ENCODE measurements around the gene SRPX.

SRPX gene, protein sequence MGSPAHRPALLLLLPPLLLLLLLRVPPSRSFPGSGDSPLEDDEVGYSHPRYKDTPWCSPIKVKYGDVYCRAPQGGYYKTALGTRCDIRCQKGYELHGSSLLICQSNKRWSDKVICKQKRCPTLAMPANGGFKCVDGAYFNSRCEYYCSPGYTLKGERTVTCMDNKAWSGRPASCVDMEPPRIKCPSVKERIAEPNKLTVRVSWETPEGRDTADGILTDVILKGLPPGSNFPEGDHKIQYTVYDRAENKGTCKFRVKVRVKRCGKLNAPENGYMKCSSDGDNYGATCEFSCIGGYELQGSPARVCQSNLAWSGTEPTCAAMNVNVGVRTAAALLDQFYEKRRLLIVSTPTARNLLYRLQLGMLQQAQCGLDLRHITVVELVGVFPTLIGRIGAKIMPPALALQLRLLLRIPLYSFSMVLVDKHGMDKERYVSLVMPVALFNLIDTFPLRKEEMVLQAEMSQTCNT

DNA sequence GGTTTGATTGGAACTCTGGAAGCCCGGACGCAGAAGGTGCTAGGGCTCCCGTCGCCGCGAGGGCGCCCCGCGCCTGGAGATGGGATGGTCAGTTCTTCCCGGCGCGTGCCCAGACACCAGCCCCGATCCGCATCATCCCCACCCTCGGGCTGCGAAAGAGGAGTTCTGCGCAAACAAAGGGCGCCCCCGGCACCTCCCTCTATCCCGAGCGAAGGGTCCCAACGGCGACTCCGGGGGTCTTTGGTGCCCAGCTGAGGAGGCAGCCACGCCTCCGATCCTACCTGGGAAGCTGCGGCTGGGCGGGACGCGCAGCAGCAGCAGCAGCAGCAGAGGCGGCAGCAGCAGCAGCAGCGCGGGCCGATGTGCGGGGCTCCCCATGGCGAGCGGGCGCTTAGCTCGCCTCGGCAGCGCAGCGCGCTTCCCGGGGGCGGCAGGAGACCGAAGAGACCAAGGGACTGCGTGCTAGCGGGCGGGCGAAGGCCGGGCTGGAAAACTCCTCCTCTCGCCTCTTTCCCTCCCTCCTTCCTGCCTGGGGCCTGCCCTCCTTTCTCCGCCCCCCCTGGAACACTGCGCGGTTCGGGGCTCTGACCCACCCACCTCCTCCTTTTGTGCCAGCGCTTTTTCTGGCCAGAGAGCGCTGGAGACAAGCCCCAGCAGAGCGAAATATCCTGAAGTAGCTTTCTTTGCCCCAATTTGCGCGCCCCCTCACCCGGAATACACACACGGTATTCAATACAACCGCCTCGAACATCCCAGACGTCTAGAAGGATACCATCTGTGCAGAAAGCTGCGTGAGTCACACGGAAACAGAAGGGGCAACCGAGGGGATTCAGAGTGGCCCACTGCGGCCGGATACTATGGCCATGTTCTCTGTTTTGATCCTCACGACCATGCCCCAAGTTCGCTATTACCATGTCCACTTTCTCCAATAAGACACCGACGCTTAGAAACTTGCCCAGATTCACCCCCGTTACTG lies at the start of gene SRPX:
Gene SRPX (minus strand): TSS at position 457 of the 976 bp plus-strand sequence. CDS start 79 bp downstream, at position 378.
- DNase-seq = peak in 4 of 56 donors; percentile 1 to 15 (median 2)

DNA sequence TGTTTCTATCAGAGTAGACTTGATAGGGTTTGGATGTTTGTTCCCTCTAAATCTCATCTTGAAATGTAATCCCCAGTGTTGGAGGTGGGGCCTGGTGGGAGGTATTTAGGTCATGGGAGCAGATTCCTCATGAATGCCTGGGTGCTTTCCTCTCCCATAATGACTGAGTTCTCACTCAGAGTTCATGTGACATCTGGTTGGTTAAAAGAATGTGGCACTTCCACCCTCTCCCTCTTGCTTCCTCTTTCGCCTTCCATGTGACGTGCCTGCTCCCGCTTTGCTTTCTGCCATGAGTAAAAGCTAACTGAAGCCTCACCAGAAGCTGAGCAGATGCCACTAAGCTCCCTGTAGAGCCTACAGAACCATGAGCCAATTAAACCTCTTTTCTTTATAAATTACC lies 47.3 kb upstream of the SRPX start:
- DNase-seq = no peak

DNA sequence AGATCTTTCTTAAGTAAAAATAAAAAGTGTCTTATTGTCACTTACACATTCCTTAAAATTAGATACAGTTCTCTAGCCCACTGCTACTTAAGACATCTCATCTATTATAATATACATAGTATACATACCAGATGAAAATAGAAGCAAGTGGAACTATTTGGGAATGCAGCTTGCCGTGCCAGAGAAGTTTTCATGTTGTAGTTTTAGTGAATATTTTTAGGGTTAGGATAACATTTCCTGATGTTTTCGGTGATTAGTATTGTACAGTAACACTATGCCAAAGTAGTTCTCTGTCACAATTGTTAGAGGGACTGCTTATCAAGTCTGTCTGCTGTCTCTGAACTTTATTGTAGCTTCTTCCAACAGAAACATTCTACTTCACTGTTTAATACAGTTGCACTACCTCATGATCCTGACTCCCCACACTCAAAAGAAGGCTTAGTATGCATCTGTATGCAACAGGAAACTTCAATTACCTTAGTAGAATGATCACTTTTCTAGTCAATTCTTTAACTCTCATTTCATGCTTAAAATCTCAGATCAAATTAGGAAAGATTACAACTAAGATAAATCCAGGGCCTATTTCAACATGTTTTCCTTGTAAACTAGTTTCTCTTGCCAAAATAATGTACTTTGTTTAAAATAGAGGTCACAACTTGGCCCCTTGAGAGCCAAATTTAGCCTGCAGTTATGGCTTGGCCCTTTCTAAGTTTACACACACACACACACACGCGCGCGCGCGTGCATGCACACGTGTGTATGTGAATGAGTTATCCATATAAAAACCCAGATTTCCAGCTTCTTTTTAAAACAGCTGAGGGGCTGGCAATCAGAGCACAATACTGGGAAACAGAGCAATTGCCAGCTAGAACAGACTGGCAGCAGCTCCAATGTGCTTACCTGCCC lies 42.3 kb upstream of the SRPX start:
- DNase-seq = no peak

DNA sequence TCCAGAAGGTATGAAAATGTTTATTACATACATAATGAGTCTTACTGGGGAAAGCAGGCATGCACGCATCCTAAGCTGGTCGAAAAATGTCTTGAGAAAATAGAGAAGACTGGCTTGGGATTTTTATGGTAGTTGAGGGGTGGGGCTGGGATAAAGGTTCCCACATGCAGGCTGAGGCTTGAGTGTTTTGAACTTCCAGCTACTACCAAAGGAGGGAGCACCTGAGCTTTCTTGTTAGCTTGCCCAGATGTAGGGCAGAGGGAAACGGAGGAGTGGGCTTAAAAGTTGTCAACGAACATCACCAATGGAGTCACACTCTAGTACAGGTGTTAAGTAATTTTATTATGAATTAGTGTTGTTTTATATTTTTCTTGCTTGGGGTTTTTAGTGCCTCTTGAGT lies 39.6 kb upstream of the SRPX start:
- no peak for DNase-seq

DNA sequence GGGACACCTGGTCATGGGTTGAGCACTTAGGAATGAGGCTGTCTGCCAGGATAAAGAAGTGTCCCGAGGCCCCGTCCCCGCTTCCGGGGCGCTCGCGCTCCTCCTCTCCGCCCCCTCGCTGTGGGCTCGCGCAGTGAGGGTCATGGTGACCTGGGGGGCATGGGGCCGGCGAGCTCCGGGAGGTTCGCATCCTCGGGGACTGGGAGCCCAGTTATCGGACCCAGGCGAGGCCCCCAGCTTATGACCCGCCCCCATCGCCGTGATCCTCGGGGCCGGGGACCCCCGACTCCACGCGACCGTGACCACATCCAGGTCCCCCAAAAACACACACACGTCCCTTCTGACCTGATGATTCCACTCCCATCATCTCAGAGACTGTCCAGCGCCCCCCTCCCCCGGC lies 35.3 kb upstream of the SRPX start:
- DNase-seq = no peak

DNA sequence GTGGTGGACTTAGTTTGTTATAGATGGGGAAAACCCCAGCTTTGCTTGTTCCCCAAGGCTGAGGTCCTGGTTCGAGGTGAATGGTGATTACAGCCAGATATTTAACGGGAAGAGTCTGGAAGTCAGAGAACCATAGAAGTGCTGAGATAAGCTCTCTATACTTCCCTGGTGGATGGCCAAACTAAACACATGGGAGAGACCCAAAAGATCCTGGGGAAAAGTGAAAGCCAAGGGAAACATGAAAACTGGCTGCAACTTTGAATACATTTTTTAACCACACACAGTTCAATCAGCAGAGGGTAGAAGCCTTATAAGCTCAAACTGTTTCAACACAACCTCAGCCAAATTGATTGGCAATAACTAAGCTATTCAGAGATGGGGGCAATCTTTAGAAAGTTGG lies 29.3 kb upstream of the SRPX start:
- DNase-seq = no peak

DNA sequence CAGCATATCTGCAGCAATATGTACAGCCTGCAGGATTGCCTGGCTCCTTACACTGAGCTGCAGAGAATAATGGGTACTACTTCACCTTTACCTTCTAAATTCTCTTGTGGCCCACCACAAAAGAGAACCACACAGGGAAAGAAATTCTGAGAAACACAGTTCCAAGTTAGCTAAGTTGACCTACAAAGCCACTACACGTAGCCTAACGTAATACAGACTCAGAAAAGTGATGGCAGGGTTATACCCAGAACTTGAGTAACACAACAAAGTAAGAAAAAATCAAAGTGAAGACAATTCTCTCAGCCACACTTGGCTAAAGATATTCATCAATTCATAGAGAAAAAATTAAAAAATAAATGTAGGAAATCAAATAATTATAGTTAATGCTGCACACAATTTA lies 26.4 kb upstream of the SRPX start:
- DNase-seq = no peak

DNA sequence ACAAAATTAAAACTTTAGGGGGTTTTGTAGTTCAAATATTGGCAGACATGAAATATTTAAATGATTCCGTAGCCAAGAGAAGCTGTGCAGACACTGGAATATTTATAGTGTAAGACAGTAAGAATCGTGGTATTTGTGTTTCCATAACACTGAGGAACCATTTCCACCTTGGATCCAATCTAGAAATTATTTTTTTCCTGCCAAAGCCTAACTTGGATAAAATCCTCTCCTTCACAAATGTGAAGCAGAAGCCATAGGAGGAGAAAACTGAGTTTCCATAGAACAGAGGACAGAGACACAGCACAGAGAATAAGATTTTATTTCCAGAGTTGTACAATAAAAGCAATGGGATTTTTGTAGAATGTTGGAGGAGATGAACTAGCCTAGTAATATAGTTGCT lies 19.9 kb upstream of the SRPX start:
- no peak for DNase-seq

DNA sequence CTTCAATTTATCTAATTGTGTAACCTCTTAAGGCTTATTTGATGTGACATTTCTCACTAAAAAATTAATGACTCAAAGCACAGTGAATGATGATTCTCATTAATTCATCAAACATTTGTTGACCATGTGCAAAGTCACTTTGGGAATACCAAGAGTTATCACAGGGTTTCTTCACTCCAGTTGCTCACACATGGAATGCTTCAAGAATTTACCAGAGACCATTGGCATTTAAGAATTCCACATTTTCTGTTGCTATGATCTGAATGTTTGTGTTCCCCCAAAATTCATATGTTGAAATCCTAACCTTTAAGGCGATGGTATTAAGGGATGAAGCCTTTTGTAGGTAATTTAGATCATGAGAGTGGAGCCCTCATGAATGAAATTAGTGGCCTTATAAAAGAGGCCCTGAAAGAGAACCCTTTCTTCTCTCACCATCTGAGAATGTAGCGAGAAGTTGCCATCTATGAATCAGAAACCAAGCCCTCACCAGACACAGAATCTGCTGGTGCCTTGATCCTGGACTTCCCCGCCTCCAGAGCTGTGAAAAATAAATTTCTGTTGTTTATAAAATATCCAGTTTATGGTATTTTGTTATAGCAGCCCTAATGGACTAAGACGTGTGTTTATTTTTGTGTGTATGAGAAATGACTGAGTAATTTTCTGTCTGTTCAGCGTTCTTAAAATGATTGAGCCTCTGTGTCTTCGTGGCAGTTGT lies 16.4 kb upstream of the SRPX start:
- no peak for DNase-seq

DNA sequence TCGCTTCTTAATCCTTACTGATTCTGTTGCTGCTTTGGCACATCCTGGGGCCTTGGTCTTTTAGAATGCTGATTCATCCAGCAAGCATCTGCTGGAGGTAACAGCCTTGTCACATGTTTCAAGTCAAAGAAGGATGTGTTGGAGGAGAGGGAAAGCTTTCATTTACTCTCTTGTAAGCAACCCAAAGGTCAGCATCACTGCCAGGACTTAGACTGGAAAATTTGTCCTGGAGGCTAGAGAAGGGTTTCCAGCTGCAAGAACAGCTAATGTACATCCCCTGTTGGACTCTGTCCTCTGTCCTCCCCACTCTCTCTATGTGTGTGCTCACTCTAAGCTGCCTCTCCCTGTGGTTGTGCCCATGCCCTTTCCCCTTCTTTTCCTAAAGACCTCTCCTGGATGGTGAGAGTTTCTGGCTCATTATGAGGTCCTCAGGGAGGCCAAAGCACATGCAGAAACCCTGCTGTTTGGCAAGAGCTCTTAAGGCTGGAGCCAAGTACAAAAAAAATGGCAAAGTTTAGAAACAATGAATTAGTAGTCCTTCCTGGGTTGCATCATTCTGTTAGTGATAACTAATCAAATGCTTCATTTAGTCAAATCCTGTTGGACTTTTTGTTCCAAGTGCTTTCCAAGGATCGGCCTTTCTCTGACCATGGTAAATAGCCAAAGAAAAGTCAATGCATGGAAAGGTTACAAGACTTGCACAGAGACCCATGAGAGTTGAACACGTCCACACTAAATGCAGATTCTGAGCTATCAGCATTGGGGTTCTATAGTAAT lies 13.4 kb upstream of the SRPX start:
- DNase-seq = peak in 1 of 56 donors; percentile 0

DNA sequence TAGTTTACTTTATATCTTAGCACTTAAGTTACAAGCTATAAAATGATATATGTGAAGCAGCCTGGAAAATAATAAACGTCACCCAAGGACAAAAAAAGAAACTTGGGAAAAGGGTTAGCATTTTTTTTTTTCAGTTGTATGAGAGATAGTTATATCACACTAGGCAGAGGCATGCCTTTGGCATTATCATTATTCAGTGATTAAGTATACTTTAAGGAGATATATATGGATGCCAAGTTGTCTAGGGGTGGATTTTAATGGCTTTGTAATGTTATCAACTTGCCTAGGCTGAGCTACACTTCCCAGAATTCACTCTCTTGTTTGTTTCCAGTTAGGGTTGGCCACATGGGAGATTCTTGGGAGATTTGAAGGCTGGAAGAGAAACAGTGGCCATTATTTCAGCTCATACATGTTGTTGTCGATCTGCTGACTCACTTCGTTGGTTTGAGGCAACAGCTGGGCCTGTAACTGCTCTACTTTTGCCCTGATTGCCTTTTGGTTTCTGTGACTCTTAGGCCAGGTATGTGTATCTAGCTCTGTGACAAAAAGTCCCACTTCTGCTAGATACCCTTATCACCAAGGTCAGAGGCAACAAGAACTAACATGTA lies 11.5 kb upstream of the SRPX start:
- no peak for DNase-seq

DNA sequence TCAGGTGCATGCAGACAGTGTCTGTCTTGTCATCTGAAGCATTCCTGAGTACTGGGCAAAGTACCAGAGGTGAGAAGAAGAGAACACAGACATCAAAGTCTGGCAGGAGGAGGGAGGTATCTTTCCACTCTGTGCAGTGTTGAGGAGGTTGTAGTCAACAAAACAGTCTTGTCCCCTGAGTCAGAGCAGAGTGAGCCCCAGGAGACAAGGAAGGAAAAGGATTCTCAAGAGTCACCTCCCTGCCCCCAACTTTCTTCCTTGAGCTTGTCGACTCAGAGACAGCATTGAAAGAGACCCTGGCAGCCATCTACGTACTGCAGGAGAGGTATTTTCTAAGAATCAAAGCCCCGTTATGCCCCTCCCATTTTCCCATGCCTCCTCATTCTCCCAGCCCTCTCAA lies 4.4 kb upstream of the SRPX start:
- no peak for DNase-seq

DNA sequence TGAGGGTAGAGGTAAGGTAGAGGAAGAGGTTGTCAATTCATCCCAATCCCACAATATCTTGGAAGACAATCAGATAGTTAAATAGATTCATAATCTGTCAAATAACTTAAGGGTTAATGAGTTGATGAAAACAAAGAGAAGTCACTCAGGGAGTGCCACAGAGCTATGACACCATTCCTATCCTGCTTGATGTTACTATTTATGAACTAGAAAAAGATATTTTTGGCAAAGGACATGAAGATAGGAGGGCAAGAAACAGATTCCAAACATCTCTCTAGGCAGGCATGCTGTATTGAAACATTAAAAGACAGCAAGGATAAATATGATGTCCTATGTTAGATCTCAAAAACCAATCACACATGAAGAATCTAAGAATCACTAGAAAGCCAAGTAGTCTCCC lies 3.5 kb upstream of the SRPX start:
- DNase-seq = no peak

DNA sequence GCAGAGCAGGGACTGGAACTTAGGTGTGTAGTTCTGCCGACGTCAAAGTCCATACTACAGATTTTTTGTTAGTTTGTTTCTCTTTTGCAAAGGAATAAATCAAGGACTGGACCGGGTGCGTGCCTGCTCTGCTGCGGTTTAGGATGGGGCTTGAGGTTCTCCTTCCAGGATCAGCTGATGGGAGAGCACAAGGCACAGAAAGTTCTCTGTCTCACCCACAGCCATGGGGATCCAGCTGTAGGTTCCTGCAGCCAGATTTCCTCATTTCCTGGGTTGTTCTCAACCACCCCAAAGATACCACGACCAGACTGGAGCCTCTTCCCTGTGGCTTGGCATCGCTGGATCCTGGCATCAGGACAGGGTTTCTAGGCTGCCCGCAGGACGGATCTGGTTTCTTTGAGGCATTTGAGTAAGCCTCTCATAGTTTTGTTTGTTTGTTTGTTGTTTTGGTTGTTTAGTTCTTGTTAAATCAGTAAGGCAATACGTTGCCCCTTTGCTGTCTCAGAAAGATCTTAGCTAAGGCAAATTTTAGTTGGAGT lies 789 bp upstream of the SRPX start:
- DNase-seq = no peak

DNA sequence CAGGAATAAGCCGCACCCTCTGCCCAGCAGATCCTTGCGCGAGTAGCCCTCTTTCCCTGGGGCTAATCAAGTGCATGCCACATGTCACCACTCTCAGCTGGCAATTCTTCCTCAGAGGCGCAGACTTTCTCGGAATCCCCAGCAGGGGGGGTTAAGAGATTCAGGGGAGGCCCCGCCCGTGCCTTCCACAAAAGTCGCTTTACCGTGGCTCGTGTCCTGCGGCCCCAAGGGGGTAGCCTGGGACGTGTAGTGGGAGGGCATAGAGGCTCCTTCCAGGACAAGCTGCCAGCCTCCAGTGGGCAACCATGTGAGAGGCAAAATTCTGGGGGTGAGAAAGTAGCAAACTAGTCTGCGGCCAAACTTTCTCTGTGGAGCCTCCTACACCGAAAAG lies 652 bp downstream of the SRPX start:
- DNase-seq = peak in 7 of 56 donors; percentile 0 to 15 (median 1)

DNA sequence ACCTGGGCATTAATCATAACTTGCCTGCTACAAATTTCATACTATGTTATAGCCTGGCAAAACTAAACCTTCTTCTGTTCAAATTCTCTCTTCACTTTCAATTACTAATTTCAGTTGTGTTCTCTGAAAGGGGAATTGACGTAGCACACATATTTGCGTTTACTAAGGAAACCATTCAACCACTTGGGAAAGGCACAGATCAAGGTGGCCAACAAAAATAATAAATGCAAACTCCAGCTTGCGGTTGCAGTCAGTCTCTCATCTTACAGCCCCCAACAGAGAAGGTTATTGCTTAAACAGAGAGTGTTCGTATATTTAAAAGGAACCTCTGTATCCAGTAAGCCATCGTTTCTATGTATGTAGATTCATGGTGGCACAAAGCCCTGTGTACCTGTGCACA lies 4.0 kb downstream of the SRPX start:
- DNase-seq = no peak

DNA sequence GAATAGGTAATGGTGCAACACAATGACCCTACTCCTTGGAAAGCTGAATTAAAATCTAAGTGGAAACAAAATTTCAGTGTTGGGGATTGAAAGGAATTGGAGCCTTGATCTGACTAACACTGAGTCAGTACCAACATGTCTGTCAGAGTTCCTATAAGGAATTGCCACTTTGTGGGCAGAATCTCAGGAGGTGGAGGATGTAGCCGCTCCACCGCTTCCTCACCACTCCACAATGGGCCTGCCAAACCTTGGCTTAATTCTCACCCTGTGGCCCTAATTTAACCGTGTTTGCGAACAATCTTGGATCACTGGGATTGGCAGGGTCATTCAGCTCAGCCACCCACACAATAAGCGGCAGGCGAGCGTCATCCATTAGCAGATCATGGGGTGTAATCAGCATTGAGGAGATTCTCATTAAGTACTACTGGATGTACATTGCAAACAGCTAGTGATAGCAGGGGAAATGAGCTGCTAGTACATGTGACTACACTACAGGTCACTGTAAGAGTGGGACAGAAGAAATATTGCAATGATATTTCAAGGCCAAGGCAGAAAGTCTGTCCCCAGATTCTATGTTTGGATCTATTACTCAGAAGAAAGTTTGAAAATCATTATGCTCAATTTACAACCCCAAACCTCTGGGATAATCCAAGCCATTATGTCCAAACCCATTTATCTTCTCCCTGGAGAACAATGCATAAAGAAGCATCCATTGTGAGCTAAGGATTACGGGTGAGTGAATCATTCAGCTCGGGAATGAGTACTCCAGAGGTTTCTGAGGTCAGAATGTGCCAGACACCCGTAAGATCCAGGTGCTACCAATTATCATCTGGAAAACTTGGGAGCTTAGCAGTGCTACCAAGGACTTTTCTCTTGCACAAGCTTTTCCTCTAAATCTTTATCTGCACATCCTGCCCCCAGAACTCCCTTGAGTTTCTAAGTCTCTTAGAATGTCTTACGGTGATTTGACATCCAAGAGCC lies 5.8 kb downstream of the SRPX start:
- peak in 1 of 56 donors; percentile 0 for DNase-seq

DNA sequence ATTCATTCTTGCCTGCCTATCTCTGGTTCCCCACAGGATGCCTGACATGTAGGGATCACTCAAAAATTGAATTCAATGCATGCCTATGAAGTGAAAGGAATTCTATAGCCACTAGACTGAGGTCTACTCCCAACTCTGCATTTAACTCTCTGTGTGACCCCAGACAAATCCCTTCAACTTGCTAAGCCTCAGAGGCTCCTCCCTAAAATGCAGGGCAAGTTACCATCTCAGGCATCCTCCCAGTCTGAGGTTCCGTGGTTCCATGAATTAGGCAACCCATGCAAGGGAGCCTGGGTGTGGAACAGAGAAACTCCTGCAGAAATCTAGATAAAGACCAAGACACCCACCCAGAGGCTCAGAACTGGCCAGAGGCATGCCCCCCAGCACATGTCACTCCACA lies 6.6 kb downstream of the SRPX start:
- no peak for DNase-seq

All from amygdala (tissue), 56 donors.